ENCODE measurements around the gene GAB4. TPM values are rescaled to one million over a fixed set of nuclear protein-coding genes. Genes with fewer than 3 reads are reported as not detected.

The GAB4 gene, protein sequence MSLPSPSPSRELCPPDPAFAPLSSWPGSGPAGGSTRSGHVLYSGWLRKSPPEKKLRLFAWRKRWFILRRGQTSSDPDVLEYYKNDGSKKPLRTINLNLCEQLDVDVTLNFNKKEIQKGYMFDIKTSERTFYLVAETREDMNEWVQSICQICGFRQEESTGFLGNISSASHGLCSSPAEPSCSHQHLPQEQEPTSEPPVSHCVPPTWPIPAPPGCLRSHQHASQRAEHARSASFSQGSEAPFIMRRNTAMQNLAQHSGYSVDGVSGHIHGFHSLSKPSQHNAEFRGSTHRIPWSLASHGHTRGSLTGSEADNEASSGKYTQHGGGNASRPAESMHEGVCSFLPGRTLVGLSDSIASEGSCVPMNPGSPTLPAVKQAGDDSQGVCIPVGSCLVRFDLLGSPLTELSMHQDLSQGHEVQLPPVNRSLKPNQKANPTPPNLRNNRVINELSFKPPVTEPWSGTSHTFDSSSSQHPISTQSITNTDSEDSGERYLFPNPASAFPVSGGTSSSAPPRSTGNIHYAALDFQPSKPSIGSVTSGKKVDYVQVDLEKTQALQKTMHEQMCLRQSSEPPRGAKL
- under 1 TPM in 2 of 4 donors, not detected in 2; 0.21 to 0.22 TPM for total RNA-seq

DNA sequence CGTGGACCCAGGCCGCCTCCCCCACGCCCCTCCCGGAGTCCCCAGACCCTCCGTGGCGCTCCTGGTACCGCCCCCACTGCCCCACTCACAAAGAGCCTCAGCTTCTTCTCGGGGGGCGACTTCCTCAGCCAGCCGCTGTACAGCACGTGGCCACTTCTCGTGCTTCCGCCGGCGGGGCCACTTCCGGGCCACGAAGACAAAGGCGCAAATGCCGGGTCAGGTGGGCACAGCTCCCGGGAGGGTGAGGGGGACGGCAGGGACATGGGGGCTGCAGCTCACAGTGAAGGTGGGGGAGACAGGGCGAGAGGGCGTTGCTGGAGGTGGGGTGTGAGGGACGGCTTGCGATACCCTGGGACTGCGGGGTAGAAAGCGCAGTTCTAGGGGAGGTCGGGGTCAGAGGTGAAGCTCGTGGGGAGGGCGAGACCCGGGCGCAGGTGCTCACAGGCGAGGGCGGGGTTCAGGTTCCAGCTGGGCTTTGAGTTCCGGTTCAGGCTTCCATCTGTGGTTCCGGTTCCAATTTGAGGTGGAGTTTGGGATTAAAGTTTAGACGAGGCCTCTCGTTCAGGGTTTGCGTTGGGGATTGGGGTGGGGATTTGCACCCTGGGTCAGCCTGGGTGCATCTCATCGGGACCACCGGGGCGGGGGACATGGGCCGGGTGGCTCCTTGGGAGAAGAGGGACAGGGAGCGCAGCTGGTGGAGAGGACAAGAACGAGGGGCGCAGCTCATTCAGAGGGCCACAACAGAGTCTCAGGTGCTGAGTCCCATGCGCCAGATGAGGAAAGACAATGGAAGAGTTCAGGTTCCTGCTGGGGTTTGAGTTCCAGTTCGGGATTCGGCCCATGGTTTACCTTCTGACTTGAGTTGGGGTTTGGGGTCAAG, at the start of gene GAB4:
Gene GAB4 (minus strand): TSS at position 371 of the 880 bp plus-strand sequence. CDS start 108 bp downstream, at position 263.
- Histone ChIP-seq H3K36me3 (no peaks in the 10 kb centered on the region), H3K9me3 (peaks cover 0 to 9% (median 0%) of the 10 kb centered on the region in 4 donors), H3K27ac (no peak within 1 kb of the TSS), H3K4me1 (peaks cover 0 to 16% (median 14%) of the 10 kb centered on the region in 4 donors), H3K4me3 (peak within 1 kb of the TSS in 1 of 4 donors; percentile 30), H3K27me3 (no peaks in the 10 kb centered on the region)
- TF ChIP-seq EP300 (IDR thresholded peaks at IDR 0.05) (no peak), POLR2A (IDR thresholded peaks at IDR 0.05) (no peak)
- TF ChIP-seq, protein P1, sequence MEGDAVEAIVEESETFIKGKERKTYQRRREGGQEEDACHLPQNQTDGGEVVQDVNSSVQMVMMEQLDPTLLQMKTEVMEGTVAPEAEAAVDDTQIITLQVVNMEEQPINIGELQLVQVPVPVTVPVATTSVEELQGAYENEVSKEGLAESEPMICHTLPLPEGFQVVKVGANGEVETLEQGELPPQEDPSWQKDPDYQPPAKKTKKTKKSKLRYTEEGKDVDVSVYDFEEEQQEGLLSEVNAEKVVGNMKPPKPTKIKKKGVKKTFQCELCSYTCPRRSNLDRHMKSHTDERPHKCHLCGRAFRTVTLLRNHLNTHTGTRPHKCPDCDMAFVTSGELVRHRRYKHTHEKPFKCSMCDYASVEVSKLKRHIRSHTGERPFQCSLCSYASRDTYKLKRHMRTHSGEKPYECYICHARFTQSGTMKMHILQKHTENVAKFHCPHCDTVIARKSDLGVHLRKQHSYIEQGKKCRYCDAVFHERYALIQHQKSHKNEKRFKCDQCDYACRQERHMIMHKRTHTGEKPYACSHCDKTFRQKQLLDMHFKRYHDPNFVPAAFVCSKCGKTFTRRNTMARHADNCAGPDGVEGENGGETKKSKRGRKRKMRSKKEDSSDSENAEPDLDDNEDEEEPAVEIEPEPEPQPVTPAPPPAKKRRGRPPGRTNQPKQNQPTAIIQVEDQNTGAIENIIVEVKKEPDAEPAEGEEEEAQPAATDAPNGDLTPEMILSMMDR (IDR thresholded peaks at IDR 0.05): no peak
- DNase-seq (ENCODE audit: low spot score in 2 of 2): no peak
- 80 to 81% methylated on average over 40 to 42 of the region's 49 CpGs for WGBS, 2 donors

GRCh38 chr22:17056807-17057206, 48.8 kb upstream of the GAB4 start:
- TF ChIP-seq, protein P1 (IDR thresholded peaks at IDR 0.05): no peak
- no peak for TF ChIP-seq POLR2A (IDR thresholded peaks at IDR 0.05)
- TF ChIP-seq EP300 (IDR thresholded peaks at IDR 0.05): no peak
- WGBS, 2 donors: 81 to 85% methylated on average over 8 of the region's 8 CpGs
- peaks cover 0 to 18% (median 0%) of the 10 kb centered on the region in 3 donors for H3K36me3 ChIP-seq
- no peaks in the 10 kb centered on the region for H3K27me3 ChIP-seq
- H3K4me3 ChIP-seq: no peak overlapping the region
- no peaks in the 10 kb centered on the region for H3K9me3 ChIP-seq
- peaks cover 0 to 8% (median 0%) of the 10 kb centered on the region in 4 donors for H3K4me1 ChIP-seq
- no peak for DNase-seq (ENCODE audit: low spot score in 2 of 2)
- no peak overlapping the region for H3K27ac ChIP-seq

DNA sequence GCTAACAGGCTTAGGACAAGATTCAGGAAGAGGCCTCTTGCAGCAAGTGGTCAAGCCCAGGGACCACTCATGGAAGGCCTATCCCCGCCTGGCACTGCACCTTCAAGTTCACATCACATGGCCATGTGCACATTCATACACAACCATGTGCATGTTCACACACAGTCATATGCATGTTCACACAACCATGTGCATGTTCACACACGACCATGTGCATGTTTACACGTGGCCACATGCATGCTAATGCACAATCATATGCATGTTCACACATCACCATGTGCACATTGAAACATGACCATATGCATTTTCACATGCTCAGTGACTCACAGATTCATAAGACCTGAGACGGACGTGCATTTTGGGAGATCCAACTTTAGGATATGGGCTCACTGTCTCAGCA, 48.0 kb upstream of the GAB4 start:
- no peak overlapping the region for H3K27ac ChIP-seq
- peaks cover 0 to 25% (median 0%) of the 10 kb centered on the region in 3 donors for H3K36me3 ChIP-seq
- peaks cover 0 to 8% (median 0%) of the 10 kb centered on the region in 4 donors for H3K4me1 ChIP-seq
- no peaks in the 10 kb centered on the region for H3K27me3 ChIP-seq
- no peaks in the 10 kb centered on the region for H3K9me3 ChIP-seq
- WGBS, 2 donors: 78 to 79% methylated on average over 4 to 5 of the region's 5 CpGs
- DNase-seq (ENCODE audit: low spot score in 2 of 2): no peak
- H3K4me3 ChIP-seq: no peak overlapping the region
- no peak for TF ChIP-seq POLR2A (IDR thresholded peaks at IDR 0.05)
- TF ChIP-seq, protein P1 (IDR thresholded peaks at IDR 0.05): no peak
- TF ChIP-seq EP300 (IDR thresholded peaks at IDR 0.05): no peak

DNA sequence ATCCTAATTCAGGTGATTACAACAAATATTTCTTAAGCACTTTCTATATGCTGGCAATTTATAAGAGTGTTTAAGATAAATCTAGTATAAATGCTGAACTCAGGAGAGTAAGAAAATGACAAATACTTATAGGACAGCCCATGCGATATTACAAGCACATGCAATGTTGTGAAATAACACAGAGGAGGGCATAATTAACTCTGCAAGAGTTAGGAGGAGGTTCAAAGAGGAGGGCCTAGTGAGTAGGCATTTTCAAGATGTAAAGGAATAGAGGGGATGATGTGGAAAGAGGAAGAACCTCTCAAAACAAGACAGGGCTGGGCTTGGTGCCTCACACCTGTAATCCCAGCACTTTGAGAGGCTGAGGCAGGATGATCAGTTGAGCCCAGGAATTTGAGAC, 39.6 kb upstream of the GAB4 start:
- WGBS, 2 donors: 60 to 76% methylated on average over 1 of the region's 1 CpG
- Histone ChIP-seq H3K27me3 (no peaks in the 10 kb centered on the region), H3K9me3 (no peaks in the 10 kb centered on the region), H3K4me3 (no peak overlapping the region), H3K36me3 (peaks cover 0 to 58% (median 0%) of the 10 kb centered on the region in 3 donors), H3K4me1 (peaks cover 0 to 6% (median 0%) of the 10 kb centered on the region in 4 donors), H3K27ac (no peak overlapping the region)
- no peak for TF ChIP-seq POLR2A (IDR thresholded peaks at IDR 0.05)
- TF ChIP-seq, protein P1 (IDR thresholded peaks at IDR 0.05): no peak
- TF ChIP-seq EP300 (IDR thresholded peaks at IDR 0.05): no peak
- no peak for DNase-seq (ENCODE audit: low spot score in 2 of 2)

Data from tibial nerve (tissue), 4 donors.